Karpas-422 (cell line): ENCODE measurements around the gene AHNAK2. TPM values are rescaled to one million over a fixed set of nuclear protein-coding genes. Genes with fewer than 3 reads are reported as not detected.

Experiments
- DNase-seq: peaks from one replicate; pipeline ENCODE4 v3.0.0-alpha.2; 2015
- H2AFZ ChIP-seq: fragments of 200-600 bp; sonication (generic); 2 replicates; pipeline ENCODE4 v1.6.1; 2014; ENCODE audit warnings: antibody characterized with exemption, low read length, mixed read lengths
- H3K27ac ChIP-seq: fragments of 200-600 bp; sonication (generic); 2 replicates; pipeline ENCODE4 v1.5.1; 2014; ENCODE audit warnings: mild to moderate bottlenecking, low read length, moderate library complexity
- H3K27me3 ChIP-seq: fragments of 200-600 bp; sonication (generic); 2 replicates; pipeline ENCODE4 v1.6.1; 2014; ENCODE audit warnings: low read length, mixed read lengths
- H3K36me3 ChIP-seq: fragments of 200-600 bp; sonication (generic); 2 replicates; pipeline ENCODE4 v1.6.1; 2014; ENCODE audit warnings: low read length, mixed read lengths; ENCODE audit not compliant: insufficient read depth
- H3K4me1 ChIP-seq: fragments of 200-600 bp; sonication (generic); 2 replicates; pipeline ENCODE4 v1.6.1; 2014; ENCODE audit warnings: mild to moderate bottlenecking, low read length, mixed read lengths
- H3K4me2 ChIP-seq: fragments of 200-600 bp; sonication (generic); 2 replicates; pipeline ENCODE4 v1.6.1; 2014; ENCODE audit warnings: low read length, low read depth, mild to moderate bottlenecking; ENCODE audit not compliant: poor library complexity, severe bottlenecking
- H3K4me3 ChIP-seq: fragments of 200-600 bp; sonication (generic); 2 replicates; pipeline ENCODE4 v1.5.1; 2014; ENCODE audit warnings: mild to moderate bottlenecking, antibody characterized with exemption, low read length, mixed read lengths
- H3K79me2 ChIP-seq: fragments of 200-600 bp; sonication (generic); 2 replicates; pipeline ENCODE4 v1.6.1; 2014; ENCODE audit warnings: mild to moderate bottlenecking, low read length, mixed read lengths
- H3K9ac ChIP-seq: fragments of 200-600 bp; sonication (generic); 2 replicates; pipeline ENCODE4 v1.6.0; 2014; ENCODE audit warnings: low read length
- H3K9me2 ChIP-seq: fragments of 200-600 bp; sonication (generic), shearing (Covaris generic); replicated peaks from 2 replicates; pipeline ENCODE4 v1.6.0; 2014; ENCODE audit warnings: mild to moderate bottlenecking, low read length, moderate library complexity; ENCODE audit not compliant: insufficient read depth
- H3K9me3 ChIP-seq: fragments of 300-700, 200-600 bp; sonication (generic); 2 replicates; pipeline ENCODE4 v1.6.1; 2014; ENCODE audit warnings: low read length, mixed read lengths
- H4K20me1 ChIP-seq: fragments of 200-600 bp; sonication (generic); 2 replicates; pipeline ENCODE4 v1.6.1; 2014; ENCODE audit warnings: mild to moderate bottlenecking, antibody characterized with exemption, low read length, low read depth; ENCODE audit not compliant: insufficient read depth
- total RNA-seq: library from RNA; depleted of rRNA; stranded (reverse); fragments of >200 nt; shearing (Covaris generic); gene quantifications from 2 replicates; pipeline ENCODE4 v1.2.3, GENCODE V29; 2014; ENCODE audit warnings: low replicate concordance

The AHNAK2 gene
- total RNA-seq, 1 experiment from 2014 or later = not detected

DNA sequence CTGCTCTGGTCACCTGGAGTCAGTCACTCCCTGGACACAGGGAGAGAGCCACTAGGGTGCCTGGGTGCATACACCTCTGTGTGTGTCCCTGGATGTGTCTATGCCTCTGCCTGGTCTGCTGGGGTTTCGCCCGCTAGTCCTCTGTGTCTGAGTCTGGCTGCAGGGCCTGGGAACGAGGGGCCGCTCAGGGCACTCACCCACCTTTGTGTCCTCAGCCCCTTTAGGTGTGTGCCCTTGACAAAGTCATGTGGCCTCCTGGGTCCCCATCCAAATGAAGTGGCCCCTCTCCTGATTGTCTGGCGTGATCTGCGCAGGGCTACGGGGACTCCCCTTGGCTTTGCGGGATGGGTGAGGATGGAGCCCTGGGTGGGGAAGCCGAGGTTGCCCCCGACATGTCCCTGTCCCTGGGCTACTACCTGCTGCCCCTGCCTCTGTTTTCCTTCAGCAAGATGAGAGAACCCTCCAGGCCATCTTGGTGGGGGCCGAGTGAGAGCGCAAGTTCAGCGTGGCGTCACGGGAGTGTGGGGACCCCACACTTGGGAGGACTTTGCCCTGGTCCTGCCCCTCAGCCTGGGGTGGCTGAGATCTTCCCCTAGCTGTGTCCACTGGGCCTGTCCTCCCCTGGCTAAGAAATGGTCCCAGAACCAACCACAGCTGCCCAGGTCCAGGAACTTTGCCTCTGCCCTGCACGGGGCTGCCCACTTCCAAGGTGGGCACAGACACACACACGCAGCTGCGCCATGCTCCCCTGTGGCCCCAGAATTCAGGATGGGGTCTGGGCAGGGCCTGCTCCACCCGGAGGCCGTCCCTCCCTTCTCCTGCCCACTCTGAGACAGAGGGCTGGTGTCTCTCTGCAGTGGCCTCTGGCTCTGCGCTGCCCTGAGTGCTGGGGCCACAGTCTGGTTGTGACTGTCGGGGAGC is 2.7 kb upstream of the AHNAK2 start:
- Histone ChIP-seq H3K36me3 (no peaks in the 10 kb centered on the region), H3K27me3 (no peaks in the 10 kb centered on the region), H4K20me1 (peaks cover 5% of the 10 kb centered on the region; the same call in 1 of the 2 replicates), H3K4me3 (no peak overlapping the region), H3K9ac (no peak overlapping the region), H2AFZ (no peak overlapping the region), H3K4me1 (peaks cover 16% of the 10 kb centered on the region), H3K79me2 (no peaks in the 10 kb centered on the region), H3K9me3 (no peaks in the 10 kb centered on the region), H3K9me2 (no peaks in the 10 kb centered on the region), H3K4me2 (no peak overlapping the region), H3K27ac (no peak overlapping the region)
- DNase-seq = no peak

DNA sequence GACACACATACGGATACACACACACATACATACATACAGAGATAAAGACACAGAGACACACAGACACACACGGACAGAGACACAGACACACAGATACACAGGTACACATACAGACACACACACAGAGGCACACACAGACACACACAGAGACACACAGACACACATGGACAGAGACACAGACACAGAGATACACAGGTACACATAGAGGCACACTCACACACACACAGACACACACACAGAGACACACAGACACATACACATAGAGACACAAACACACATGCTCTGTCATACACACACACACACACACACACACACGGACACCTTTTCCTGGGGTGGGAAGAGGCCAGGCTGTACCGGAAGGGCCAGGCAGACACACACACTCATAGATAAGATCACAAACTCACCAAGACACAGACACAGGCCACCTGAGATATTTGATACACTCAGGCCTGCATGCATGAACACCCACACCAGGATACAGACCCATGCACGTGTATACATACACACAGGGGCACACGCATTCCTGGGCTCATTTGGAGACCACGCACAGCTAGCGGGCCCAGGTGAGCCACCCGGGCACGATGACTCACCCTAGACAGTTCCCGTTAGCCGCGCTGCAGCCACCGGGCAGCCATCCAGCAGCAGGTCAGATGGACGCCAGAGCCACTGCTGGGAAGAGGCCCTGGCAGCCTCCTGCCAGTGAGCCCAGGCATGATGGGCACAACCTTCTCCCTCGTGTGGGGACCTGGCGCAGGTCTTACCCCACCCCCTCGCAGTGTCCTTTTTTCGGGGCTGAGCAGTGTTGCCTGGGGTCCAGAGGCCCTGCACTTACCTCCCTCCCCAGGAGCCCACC is 1.8 kb upstream of the AHNAK2 start:
- no peak overlapping the region for H2AFZ ChIP-seq
- peaks cover 15% of the 10 kb centered on the region for H3K4me1 ChIP-seq
- H3K27me3 ChIP-seq = no peaks in the 10 kb centered on the region
- no peak overlapping the region for H3K4me3 ChIP-seq
- H3K36me3 ChIP-seq = no peaks in the 10 kb centered on the region
- no peaks in the 10 kb centered on the region for H3K79me2 ChIP-seq
- H3K9me2 ChIP-seq = no peaks in the 10 kb centered on the region
- no peak overlapping the region for H3K4me2 ChIP-seq
- no peak overlapping the region for H3K27ac ChIP-seq
- no peaks in the 10 kb centered on the region for H3K9me3 ChIP-seq
- no peak for DNase-seq
- peaks cover 10% of the 10 kb centered on the region; the same call in 1 of the 2 replicates for H4K20me1 ChIP-seq
- no peak overlapping the region for H3K9ac ChIP-seq

DNA sequence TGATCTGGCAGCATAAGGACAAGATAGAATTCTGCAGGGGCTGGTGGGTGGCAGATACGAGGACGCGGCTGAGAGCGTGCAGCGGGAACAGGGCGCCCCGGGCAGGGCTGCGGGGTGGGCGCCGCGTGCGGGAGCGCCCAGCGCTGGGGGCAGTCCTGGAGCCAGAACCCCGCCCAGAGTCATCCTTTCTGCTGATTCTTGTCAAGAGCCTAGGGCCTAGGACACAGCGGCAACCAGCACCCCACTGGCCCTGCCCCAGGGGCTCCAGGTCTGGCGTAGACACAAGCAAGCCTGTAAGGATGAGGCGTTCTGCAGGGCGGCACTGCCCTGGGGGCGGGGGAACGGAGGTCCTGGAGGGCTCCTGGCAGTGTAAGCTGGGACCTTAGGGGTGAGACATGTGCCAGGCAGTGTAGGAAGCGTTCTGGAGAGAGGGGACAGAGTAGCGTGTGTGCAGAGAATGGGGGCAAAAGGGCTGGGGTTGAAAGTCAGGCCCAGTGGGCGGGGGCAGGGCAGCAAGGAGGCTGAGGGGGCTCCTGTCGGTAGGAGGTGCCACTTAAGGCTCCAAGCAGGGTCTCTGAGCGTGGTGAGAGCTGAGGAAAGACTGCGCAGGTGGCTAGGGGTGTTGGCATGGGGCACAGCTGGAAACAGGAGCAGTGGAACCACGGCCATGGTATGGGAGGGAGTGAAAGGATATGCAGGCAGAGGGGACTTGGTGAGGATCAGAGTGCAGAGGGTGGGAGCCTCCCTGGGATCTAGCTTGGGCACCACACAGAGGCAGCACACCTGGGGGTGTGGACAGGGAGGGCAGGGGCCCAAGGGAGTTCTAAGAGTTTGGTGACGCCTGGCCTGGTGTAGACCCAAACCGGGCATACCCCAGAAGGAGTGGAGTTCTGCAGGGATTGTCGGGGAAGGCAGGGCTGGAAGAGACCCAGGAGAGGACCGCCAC is 845 bp upstream of the AHNAK2 start:
- H3K9ac ChIP-seq = no peak overlapping the region
- no peaks in the 10 kb centered on the region for H3K9me2 ChIP-seq
- H3K27ac ChIP-seq = no peak overlapping the region
- no peak for DNase-seq
- H3K36me3 ChIP-seq = no peaks in the 10 kb centered on the region
- H3K4me3 ChIP-seq = no peak overlapping the region
- no peaks in the 10 kb centered on the region for H3K9me3 ChIP-seq
- H3K79me2 ChIP-seq = no peaks in the 10 kb centered on the region
- peaks cover 12% of the 10 kb centered on the region; the same call in 1 of the 2 replicates for H4K20me1 ChIP-seq
- H3K4me2 ChIP-seq = no peak overlapping the region
- peaks cover 15% of the 10 kb centered on the region for H3K4me1 ChIP-seq
- no peak overlapping the region for H2AFZ ChIP-seq
- H3K27me3 ChIP-seq = no peaks in the 10 kb centered on the region

DNA sequence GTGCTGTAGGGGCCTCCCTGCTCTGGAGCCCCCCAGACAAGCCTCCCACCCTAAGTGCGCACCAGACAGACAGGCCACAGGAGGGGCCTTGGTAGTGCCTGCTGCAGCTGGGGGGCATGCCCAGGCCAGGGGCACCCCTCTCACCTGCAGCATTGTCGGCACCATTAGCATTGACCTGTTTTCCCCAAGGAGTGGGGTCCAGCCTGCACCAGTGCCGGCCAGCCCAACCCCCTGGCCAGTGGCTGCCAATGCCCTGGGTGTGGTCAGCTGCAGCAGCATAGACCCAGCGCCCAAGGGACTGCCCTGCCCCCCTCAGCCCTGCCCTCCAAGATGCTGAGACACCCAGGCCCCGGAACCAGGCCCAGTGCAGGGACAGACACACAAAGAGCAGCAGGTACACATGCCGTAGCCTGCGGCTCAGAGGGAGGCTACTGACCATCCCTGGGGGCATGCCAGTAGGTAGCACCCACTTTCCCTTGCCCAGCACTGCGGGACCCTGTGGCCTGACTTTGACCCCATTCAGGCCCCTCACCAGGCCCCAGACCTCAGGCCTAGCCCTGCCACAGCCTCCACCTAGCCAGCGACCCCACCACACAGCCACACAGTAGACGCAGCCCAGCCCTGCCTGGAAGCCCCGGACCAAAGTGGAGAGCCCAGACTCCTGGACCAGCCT is 1.0 kb downstream of the AHNAK2 start:
- H3K4me3 ChIP-seq = no peak overlapping the region

DNA sequence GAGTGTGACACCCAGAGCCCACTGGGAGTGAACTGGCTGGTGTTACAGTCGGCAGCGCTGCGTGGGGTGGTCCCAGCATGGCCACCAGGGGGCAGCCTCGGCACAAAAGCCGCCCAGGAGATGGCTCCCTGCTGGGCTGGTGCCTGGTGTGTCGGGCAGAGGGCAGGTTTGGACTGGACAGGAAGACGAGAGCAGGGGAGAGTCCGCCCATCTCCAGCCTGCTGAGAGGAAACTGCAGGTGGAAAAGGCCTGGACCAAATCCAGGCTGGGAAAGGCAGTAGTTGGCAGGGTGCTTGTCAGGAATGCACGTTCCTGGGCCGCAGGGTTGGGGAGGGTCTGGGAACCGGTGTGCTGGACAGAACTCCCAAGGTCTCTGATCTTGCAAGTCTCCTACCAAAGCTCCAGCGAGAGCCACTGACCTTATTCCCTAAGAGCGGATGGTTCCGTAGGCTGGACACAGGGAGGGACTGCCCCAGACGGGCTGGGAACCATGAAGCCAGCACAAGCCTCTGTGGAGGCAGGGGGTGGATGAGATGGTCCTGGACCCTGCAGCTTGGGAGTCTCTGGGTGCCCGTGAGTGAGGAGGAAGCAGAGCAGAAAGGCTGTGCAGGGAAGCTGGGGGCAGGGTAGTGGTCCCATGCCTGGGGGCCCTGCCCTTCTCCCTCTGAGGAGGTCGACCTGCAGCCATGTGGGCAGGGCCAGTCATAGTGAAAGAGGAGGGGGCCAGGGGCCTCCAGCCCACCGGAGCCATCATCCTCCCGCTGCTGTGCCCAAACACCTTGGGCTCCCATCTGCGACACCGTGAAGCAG is 1.8 kb downstream of the AHNAK2 start:
- H3K9ac ChIP-seq = no peak overlapping the region

More for the DNA sequence above, 1.0 kb downstream of the AHNAK2 start:
- no peaks in the 10 kb centered on the region for H3K36me3 ChIP-seq
- peaks cover 12% of the 10 kb centered on the region; the same call in 1 of the 2 replicates for H4K20me1 ChIP-seq
- no peak overlapping the region for H3K4me2 ChIP-seq
- no peaks in the 10 kb centered on the region for H3K9me3 ChIP-seq
- H3K9ac ChIP-seq = no peak overlapping the region
- no peak overlapping the region for H3K27ac ChIP-seq
- peaks cover 7% of the 10 kb centered on the region for H3K4me1 ChIP-seq
- H2AFZ ChIP-seq = no peak overlapping the region
- no peaks in the 10 kb centered on the region for H3K27me3 ChIP-seq
- no peaks in the 10 kb centered on the region for H3K9me2 ChIP-seq
- H3K79me2 ChIP-seq = no peaks in the 10 kb centered on the region
- DNase-seq = no peak

DNA sequence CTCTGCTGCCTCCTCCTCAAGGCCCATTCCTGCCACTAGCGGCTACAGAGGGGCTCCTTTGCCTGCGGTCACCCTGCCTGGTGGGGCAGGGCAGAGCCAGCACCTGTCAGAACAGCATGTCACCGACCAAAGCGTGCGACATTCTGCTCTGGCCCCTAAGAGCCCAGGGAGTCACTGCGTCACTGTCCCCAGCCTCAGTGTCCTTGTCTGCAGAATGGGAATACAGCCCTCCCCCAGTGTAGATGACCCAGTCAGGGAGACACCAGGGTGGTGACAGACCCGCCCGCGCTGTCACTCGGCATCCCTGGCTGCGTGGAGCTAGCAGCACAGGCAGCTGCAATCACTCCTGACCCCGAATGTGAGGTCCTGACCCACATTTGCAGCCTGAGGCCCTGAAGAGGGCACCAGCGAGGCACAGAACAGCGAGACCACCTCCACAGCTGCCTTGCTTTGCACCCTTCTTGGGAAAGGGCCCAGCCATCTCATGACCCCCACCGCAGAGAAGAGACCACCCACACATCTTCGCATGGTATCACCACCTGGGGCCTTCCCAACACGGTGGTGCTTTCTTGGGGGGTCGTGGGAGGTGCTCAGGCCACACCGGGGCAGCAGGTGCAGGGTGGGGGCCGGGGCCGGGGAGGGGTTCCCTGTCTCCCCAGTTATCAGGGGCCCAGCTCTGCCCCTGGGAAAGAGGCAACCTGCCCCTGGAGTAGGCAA is 2.5 kb downstream of the AHNAK2 start:
- no peaks in the 10 kb centered on the region for H3K4me1 ChIP-seq
- no peaks in the 10 kb centered on the region for H3K27me3 ChIP-seq
- no peaks in the 10 kb centered on the region for H3K79me2 ChIP-seq
- DNase-seq = peak; percentile 73
- H2AFZ ChIP-seq = no peak overlapping the region
- no peaks in the 10 kb centered on the region for H3K36me3 ChIP-seq
- peaks cover 12% of the 10 kb centered on the region; the same call in 1 of the 2 replicates for H4K20me1 ChIP-seq
- no peaks in the 10 kb centered on the region for H3K9me2 ChIP-seq
- no peak overlapping the region for H3K4me3 ChIP-seq
- no peak overlapping the region for H3K4me2 ChIP-seq
- no peak overlapping the region for H3K27ac ChIP-seq
- no peaks in the 10 kb centered on the region for H3K9me3 ChIP-seq
- no peak overlapping the region for H3K9ac ChIP-seq

More for the DNA sequence above, 1.8 kb downstream of the AHNAK2 start:
- Histone ChIP-seq H3K4me1 (no peaks in the 10 kb centered on the region), H3K27ac (no peak overlapping the region), H4K20me1 (peaks cover 12% of the 10 kb centered on the region; the same call in 1 of the 2 replicates), H3K79me2 (no peaks in the 10 kb centered on the region), H3K36me3 (no peaks in the 10 kb centered on the region), H3K9me3 (no peaks in the 10 kb centered on the region), H3K4me2 (no peak overlapping the region), H3K27me3 (no peaks in the 10 kb centered on the region), H3K9me2 (no peaks in the 10 kb centered on the region), H3K4me3 (no peak overlapping the region), H2AFZ (no peak overlapping the region)
- peak; percentile 94 for DNase-seq
